ENCODE results near the gene YLPM1. TPM values are rescaled to one million over a fixed set of nuclear protein-coding genes. Genes with fewer than 3 reads are reported as not detected.

The YLPM1 gene
- total and polyA plus RNA-seq, 2 donors, result 18.7 to 26.3 TPM

DNA sequence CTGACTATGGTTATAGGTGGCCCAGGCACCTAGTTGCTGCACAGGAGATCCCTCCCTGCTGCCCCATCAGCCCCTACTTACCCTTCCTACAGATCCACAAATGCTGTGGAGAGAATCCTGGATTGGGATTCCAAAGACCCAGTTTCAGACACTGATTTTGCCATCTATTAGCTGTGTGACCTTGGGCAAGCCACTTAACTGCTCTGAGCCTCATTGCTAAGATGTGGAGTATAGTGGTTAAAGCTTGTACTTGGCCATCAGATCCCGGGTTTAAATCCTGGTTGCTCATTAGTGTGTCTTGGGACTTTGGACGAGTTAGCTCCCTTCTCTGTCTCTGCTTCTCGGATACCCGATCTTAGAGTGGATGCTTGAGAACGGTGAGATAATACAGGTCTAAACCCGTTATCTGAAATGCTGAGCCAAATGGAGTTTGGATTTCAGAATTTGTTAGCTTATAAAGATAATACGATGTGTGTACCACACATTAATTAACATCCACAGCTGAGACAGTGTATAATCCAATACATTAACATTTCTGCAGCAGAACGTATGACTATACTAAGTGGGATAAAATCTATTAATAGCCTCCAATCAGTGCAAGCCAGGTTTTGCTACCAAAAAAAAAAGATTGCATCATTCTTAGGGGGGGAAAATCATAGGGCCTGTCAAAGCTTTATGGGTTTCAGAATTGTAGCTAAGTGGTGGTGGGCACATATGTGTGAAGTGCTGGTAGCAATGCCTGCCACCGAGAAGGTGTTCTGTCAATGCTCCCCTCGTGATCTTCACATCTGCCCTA, 96.8 kb downstream of the YLPM1 start:
- Histone ChIP-seq H3K27me3 (ENCODE audit: control insufficient read depth in 2 of 2, insufficient read depth in 1 of 2, low read length in 1 of 2) (no peaks in the 10 kb centered on the region), H3K36me3 (ENCODE audit: control insufficient read depth in 2 of 2, insufficient read depth in 2 of 2, low read length in 1 of 2) (no peaks in the 10 kb centered on the region), H3K27ac (ENCODE audit: low read depth in 1 of 2, low read length in 1 of 2) (no peak overlapping the region), H3K4me3 (ENCODE audit: low read length in 2 of 2) (no peak overlapping the region), H3K9me3 (ENCODE audit: control insufficient read depth in 2 of 2, insufficient read depth in 1 of 2, low read length in 1 of 2) (no peaks in the 10 kb centered on the region), H3K4me1 (ENCODE audit: control insufficient read depth in 2 of 2, insufficient read depth in 2 of 2, low read length in 2 of 2) (peaks cover 2 to 14% of the 10 kb centered on the region in 2 donors)
- 76% methylated on average over 10 of the region's 10 CpGs for WGBS
- no peak for DNase-seq (ENCODE audit: low read depth in 6 of 9, low spot score in 9 of 9)

DNA sequence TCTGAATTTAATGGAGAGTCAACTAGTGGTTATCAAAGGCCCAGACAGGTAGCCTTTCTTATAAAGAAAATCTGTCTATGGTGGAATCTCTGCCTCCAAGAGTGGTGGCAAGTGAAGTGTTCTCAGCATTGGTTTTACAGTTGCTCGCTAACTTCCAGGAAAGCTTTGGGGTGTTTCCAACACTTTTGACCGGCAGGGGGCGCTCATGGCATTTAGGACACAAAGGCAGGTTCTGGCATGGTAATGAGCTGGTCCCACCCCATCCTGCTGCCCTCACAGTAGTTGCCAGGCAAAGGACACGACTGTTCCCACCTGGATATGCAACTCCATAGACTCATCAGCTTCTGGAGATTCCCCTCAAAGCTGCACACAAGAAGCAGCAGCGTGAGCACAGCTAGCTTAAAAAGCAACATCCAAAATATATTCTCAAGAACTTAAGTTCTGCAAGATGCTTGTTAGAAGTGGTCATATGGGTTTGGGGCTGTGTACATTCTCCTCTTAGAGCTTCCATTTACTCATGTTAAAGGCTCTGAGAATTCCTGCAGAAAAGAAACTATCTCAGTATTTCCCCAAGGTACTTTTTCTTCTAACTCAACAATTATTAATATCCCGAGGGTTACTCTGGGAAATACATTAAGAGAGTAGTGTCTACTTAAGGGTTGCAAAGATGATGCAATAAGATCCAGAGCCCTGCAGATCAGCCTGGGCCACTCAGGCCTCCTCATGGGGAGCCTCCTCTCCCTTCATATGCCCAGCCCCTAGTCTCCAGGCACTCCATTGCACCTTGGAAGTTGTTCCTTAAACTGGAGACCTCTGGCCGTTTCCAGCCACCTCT, 98.0 kb downstream of the YLPM1 start:
- Histone ChIP-seq H3K4me1 (ENCODE audit: control insufficient read depth in 2 of 2, insufficient read depth in 2 of 2, low read length in 2 of 2) (peaks cover 2 to 9% of the 10 kb centered on the region in 2 donors), H3K36me3 (ENCODE audit: control insufficient read depth in 2 of 2, insufficient read depth in 2 of 2, low read length in 1 of 2) (no peaks in the 10 kb centered on the region), H3K4me3 (ENCODE audit: low read length in 2 of 2) (no peak overlapping the region), H3K27me3 (ENCODE audit: control insufficient read depth in 2 of 2, insufficient read depth in 1 of 2, low read length in 1 of 2) (no peaks in the 10 kb centered on the region), H3K9me3 (ENCODE audit: control insufficient read depth in 2 of 2, insufficient read depth in 1 of 2, low read length in 1 of 2) (no peaks in the 10 kb centered on the region), H3K27ac (ENCODE audit: low read depth in 1 of 2, low read length in 1 of 2) (no peak overlapping the region)
- DNase-seq (ENCODE audit: low read depth in 6 of 9, low spot score in 9 of 9), result peak; percentile 59 to 95 (median 81)
- WGBS, result 39% methylated on average over 7 of the region's 7 CpGs

DNA sequence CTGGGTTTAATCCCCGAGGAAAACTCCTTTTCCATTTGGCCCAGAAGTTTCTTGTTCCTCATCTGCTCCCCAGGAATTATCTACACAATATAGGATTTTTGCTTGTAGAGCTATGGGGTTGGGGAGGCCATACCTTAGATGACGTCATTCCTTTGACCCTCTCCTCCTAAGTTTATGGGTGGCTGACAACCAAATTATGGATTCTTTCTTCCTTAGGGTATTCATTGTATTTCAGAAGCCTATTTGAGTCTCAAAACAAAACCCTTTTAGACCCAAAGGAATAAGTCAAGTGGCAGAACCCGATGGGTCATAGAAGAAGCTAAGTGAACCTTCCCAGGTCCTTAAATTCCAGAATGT, 98.6 kb downstream of the YLPM1 start:
- no peaks in the 10 kb centered on the region for H3K9me3 ChIP-seq (ENCODE audit: control insufficient read depth in 2 of 2, insufficient read depth in 1 of 2, low read length in 1 of 2)
- 89% methylated on average over 3 of the region's 3 CpGs for WGBS

GRCh38 chr14:74863274-74863673, 100.2 kb downstream of the YLPM1 start:
- H3K27me3 ChIP-seq (ENCODE audit: control insufficient read depth in 2 of 2, insufficient read depth in 1 of 2, low read length in 1 of 2), result no peaks in the 10 kb centered on the region
- 50% methylated on average over 9 of the region's 9 CpGs for WGBS
- no peak for DNase-seq (ENCODE audit: low read depth in 6 of 9, low spot score in 9 of 9)
- H3K4me1 ChIP-seq (ENCODE audit: control insufficient read depth in 2 of 2, insufficient read depth in 2 of 2, low read length in 2 of 2), result peaks cover 0 to 14% of the 10 kb centered on the region in 2 donors
- H3K36me3 ChIP-seq (ENCODE audit: control insufficient read depth in 2 of 2, insufficient read depth in 2 of 2, low read length in 1 of 2), result no peaks in the 10 kb centered on the region
- no peak overlapping the region for H3K4me3 ChIP-seq (ENCODE audit: low read length in 2 of 2)
- no peaks in the 10 kb centered on the region for H3K9me3 ChIP-seq (ENCODE audit: control insufficient read depth in 2 of 2, insufficient read depth in 1 of 2, low read length in 1 of 2)
- H3K27ac ChIP-seq (ENCODE audit: low read depth in 1 of 2, low read length in 1 of 2), result no peak overlapping the region

More for the DNA sequence above, 98.6 kb downstream of the YLPM1 start:
- Histone ChIP-seq H3K4me3 (ENCODE audit: low read length in 2 of 2) (no peak overlapping the region), H3K27ac (ENCODE audit: low read depth in 1 of 2, low read length in 1 of 2) (no peak overlapping the region), H3K36me3 (ENCODE audit: control insufficient read depth in 2 of 2, insufficient read depth in 2 of 2, low read length in 1 of 2) (no peaks in the 10 kb centered on the region), H3K4me1 (ENCODE audit: control insufficient read depth in 2 of 2, insufficient read depth in 2 of 2, low read length in 2 of 2) (peaks cover 0 to 7% of the 10 kb centered on the region in 2 donors), H3K27me3 (ENCODE audit: control insufficient read depth in 2 of 2, insufficient read depth in 1 of 2, low read length in 1 of 2) (no peaks in the 10 kb centered on the region)
- DNase-seq (ENCODE audit: low read depth in 6 of 9, low spot score in 9 of 9), result no peak

DNA sequence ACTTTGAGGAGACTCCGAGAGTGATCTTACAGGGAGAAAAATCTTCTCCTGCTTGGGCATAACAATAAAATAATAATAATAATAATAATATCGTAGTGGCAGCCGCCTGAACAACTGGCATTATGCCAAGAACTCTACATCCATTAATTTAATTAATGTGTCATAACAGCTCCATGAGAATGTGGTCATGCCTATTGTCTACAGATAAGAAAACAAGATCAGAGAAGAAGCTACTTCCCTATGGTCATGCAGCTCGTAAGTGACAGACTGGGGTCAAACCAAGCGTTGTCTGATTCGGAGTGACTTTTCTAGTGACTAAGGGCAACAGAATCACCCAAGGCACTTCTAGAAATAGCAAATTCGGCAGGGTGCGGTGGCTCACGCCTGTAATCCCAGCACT, 101.1 kb downstream of the YLPM1 start:
- H3K36me3 ChIP-seq (ENCODE audit: control insufficient read depth in 2 of 2, insufficient read depth in 2 of 2, low read length in 1 of 2), result no peaks in the 10 kb centered on the region
- 95% methylated on average over 9 of the region's 9 CpGs for WGBS
- H3K9me3 ChIP-seq (ENCODE audit: control insufficient read depth in 2 of 2, insufficient read depth in 1 of 2, low read length in 1 of 2), result no peaks in the 10 kb centered on the region
- peaks cover 0 to 14% of the 10 kb centered on the region in 2 donors for H3K4me1 ChIP-seq (ENCODE audit: control insufficient read depth in 2 of 2, insufficient read depth in 2 of 2, low read length in 2 of 2)
- no peak overlapping the region for H3K27ac ChIP-seq (ENCODE audit: low read depth in 1 of 2, low read length in 1 of 2)
- no peaks in the 10 kb centered on the region for H3K27me3 ChIP-seq (ENCODE audit: control insufficient read depth in 2 of 2, insufficient read depth in 1 of 2, low read length in 1 of 2)
- H3K4me3 ChIP-seq (ENCODE audit: low read length in 2 of 2), result no peak overlapping the region
- DNase-seq (ENCODE audit: low read depth in 6 of 9, low spot score in 9 of 9), result no peak

GRCh38 chr14:74865156-74865555, 102.0 kb downstream of the YLPM1 start:
- Histone ChIP-seq H3K27ac (ENCODE audit: low read depth in 1 of 2, low read length in 1 of 2) (no peak overlapping the region), H3K36me3 (ENCODE audit: control insufficient read depth in 2 of 2, insufficient read depth in 2 of 2, low read length in 1 of 2) (no peaks in the 10 kb centered on the region), H3K4me1 (ENCODE audit: control insufficient read depth in 2 of 2, insufficient read depth in 2 of 2, low read length in 2 of 2) (peaks cover 0 to 14% of the 10 kb centered on the region in 2 donors), H3K9me3 (ENCODE audit: control insufficient read depth in 2 of 2, insufficient read depth in 1 of 2, low read length in 1 of 2) (no peaks in the 10 kb centered on the region), H3K27me3 (ENCODE audit: control insufficient read depth in 2 of 2, insufficient read depth in 1 of 2, low read length in 1 of 2) (no peaks in the 10 kb centered on the region), H3K4me3 (ENCODE audit: low read length in 2 of 2) (no peak overlapping the region)
- DNase-seq (ENCODE audit: low read depth in 6 of 9, low spot score in 9 of 9), result no peak
- WGBS, result 96% methylated on average over 5 of the region's 5 CpGs

- no peak overlapping the region for H3K27ac ChIP-seq (ENCODE audit: low read depth in 1 of 2, low read length in 1 of 2)
- 95% methylated on average over 3 of the region's 3 CpGs for WGBS
- H3K27me3 ChIP-seq (ENCODE audit: control insufficient read depth in 2 of 2, insufficient read depth in 1 of 2, low read length in 1 of 2), result no peaks in the 10 kb centered on the region
- H3K4me1 ChIP-seq (ENCODE audit: control insufficient read depth in 2 of 2, insufficient read depth in 2 of 2, low read length in 2 of 2), result peaks cover 0 to 11% of the 10 kb centered on the region in 2 donors
- no peak for DNase-seq (ENCODE audit: low read depth in 6 of 9, low spot score in 9 of 9)
- H3K36me3 ChIP-seq (ENCODE audit: control insufficient read depth in 2 of 2, insufficient read depth in 2 of 2, low read length in 1 of 2), result no peaks in the 10 kb centered on the region
- no peaks in the 10 kb centered on the region for H3K9me3 ChIP-seq (ENCODE audit: control insufficient read depth in 2 of 2, insufficient read depth in 1 of 2, low read length in 1 of 2)
- H3K4me3 ChIP-seq (ENCODE audit: low read length in 2 of 2), result no peak overlapping the region
These were observed 103.7 kb downstream of the YLPM1 start for GRCh38 chr14:74866708-74867389.

DNA sequence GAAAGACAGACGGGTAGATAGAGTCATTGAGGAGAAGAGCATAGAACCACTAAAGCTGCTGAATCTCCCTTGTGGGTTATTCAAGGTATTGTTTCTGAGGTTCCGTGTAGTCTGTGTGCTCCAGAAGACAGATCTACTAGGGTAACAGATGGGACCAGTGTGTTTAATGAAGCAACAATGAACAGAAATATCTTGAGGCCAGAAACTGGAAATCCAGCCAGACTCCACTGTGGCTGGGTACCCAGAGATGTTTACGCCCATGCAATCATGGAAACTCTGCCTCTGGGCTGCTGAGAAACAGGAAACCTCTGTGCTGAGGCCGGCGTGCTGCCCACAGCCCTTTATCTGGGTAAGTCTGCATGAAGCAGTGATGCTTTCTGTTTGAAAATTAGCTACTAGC, 104.6 kb downstream of the YLPM1 start:
- no peaks in the 10 kb centered on the region for H3K36me3 ChIP-seq (ENCODE audit: control insufficient read depth in 2 of 2, insufficient read depth in 2 of 2, low read length in 1 of 2)
- H3K9me3 ChIP-seq (ENCODE audit: control insufficient read depth in 2 of 2, insufficient read depth in 1 of 2, low read length in 1 of 2), result no peaks in the 10 kb centered on the region
- WGBS, result 38% methylated on average over 5 of the region's 5 CpGs
- no peak overlapping the region for H3K27ac ChIP-seq (ENCODE audit: low read depth in 1 of 2, low read length in 1 of 2)
- no peaks in the 10 kb centered on the region for H3K27me3 ChIP-seq (ENCODE audit: control insufficient read depth in 2 of 2, insufficient read depth in 1 of 2, low read length in 1 of 2)
- peaks cover 0 to 11% of the 10 kb centered on the region in 2 donors for H3K4me1 ChIP-seq (ENCODE audit: control insufficient read depth in 2 of 2, insufficient read depth in 2 of 2, low read length in 2 of 2)
- no peak overlapping the region for H3K4me3 ChIP-seq (ENCODE audit: low read length in 2 of 2)
- DNase-seq (ENCODE audit: low read depth in 6 of 9, low spot score in 9 of 9), result peak in 2 of 9 donors; percentile 28 to 52

GRCh38 chr14:74868739-74869138, 105.6 kb downstream of the YLPM1 start:
- no peak for DNase-seq (ENCODE audit: low read depth in 6 of 9, low spot score in 9 of 9)
- Histone ChIP-seq H3K4me1 (ENCODE audit: control insufficient read depth in 2 of 2, insufficient read depth in 2 of 2, low read length in 2 of 2) (peaks cover 0 to 7% of the 10 kb centered on the region in 2 donors), H3K4me3 (ENCODE audit: low read length in 2 of 2) (no peak overlapping the region), H3K27ac (ENCODE audit: low read depth in 1 of 2, low read length in 1 of 2) (no peak overlapping the region), H3K36me3 (ENCODE audit: control insufficient read depth in 2 of 2, insufficient read depth in 2 of 2, low read length in 1 of 2) (no peaks in the 10 kb centered on the region), H3K27me3 (ENCODE audit: control insufficient read depth in 2 of 2, insufficient read depth in 1 of 2, low read length in 1 of 2) (no peaks in the 10 kb centered on the region), H3K9me3 (ENCODE audit: control insufficient read depth in 2 of 2, insufficient read depth in 1 of 2, low read length in 1 of 2) (no peaks in the 10 kb centered on the region)
- WGBS, result 98% methylated on average over 8 of the region's 8 CpGs
